Spleen (tissue), 7 donors: ENCODE data around the gene NAA16.

ENCODE experiments used
- POLR2A ChIP-seq, 3 donors: fragments of 450-650 bp; IDR thresholded peaks; one replicate each; pipeline ENCODE4 v1.5.1; 2017; ENCODE audit warnings: antibody characterized with exemption in 3 of 3, mild to moderate bottlenecking in 1 of 3
- POLR2AphosphoS5 ChIP-seq, 3 donors: sonication (generic); formaldehyde crosslinking; IDR thresholded peaks; one replicate each; pipeline ENCODE4 v1.5.1; 2017; ENCODE audit warnings: antibody characterized with exemption in 3 of 3
- TF ChIP-seq, protein P1 (sequence below), 11 experiments: fragments of 200-600 bp in 7 of 11; fragments of 450-650 bp in 4 of 11; sonication (generic) in 4 of 11; IDR thresholded peaks in 8 of 11; conservative IDR thresholded peaks in 3 of 11; 1 replicate in 7 of 11; 2 replicates in 4 of 11; pipeline versions ENCODE4 v1.4.0 to v1.8.0; 2016 to 2021; ENCODE audit warnings: antibody characterized with exemption in 11 of 11, inconsistent platforms in 4 of 11, mild to moderate bottlenecking in 1 of 11
- donor health status: DM: no; HTN: no; CAD: no; lungs with moderate emphysema.
- donor health status: DM: no; HTN: no; CAD: no.
- donor health status: DM: no; HTN: no; CAD: no.

DNA sequence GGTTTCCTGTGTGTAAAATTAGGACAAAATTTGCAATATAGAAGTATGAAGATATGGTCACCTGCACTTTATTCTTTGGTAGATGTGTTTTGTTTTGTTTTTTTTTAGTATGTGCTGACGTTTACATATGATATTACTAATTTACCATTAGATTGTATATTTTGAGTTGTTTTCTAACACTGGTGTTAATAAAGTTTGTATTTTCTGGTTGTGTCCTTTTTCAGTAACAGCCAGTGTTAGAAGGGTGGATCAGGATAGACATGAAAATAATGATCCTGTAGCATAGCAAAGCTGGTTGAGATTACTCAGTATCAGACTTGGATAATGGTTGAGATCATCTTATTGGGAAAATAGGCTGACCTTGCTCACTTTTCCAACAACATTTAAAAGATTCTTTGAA is 6.2 kb downstream of the NAA16 start:
- TF ChIP-seq, protein P1, sequence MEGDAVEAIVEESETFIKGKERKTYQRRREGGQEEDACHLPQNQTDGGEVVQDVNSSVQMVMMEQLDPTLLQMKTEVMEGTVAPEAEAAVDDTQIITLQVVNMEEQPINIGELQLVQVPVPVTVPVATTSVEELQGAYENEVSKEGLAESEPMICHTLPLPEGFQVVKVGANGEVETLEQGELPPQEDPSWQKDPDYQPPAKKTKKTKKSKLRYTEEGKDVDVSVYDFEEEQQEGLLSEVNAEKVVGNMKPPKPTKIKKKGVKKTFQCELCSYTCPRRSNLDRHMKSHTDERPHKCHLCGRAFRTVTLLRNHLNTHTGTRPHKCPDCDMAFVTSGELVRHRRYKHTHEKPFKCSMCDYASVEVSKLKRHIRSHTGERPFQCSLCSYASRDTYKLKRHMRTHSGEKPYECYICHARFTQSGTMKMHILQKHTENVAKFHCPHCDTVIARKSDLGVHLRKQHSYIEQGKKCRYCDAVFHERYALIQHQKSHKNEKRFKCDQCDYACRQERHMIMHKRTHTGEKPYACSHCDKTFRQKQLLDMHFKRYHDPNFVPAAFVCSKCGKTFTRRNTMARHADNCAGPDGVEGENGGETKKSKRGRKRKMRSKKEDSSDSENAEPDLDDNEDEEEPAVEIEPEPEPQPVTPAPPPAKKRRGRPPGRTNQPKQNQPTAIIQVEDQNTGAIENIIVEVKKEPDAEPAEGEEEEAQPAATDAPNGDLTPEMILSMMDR (IDR thresholded peaks at IDR 0.05 in 8 of 11, conservative IDR thresholded peaks at IDR 0.05 in 3 of 11) = no peak
- no peak for TF ChIP-seq POLR2AphosphoS5 (IDR thresholded peaks at IDR 0.05)
- no peak for TF ChIP-seq POLR2A (IDR thresholded peaks at IDR 0.05)
